Measurements from ENCODE around the gene UCMA. TPM values are rescaled to one million over a fixed set of nuclear protein-coding genes. Genes with fewer than 3 reads are reported as not detected.

UCMA gene
- total RNA-seq, 1 experiment from 2014 or later = not detected

DNA sequence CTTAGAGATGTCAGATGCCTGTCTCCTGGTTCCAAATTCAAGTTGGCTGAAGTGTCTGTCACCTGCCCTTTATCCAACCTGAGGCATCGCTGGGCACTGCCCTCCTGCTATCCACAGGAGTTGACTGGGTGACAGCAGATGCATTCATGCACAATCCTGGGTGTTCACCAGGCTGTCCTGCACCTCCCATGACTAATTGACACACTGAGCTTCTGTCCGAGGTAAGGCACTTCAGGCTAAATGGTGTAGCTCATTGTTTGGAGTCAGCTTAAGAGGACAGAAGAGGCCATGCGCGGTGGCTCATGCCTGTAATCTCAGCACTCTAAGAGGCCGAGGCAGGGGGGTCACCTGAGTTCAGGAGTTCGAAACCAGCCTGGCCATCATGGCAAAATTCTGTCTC is 2.4 kb downstream of the UCMA start:
- H3K36me3 ChIP-seq (ENCODE audit: control insufficient read depth in 1 of 2, insufficient read depth in 2 of 2, low read length in 2 of 2) = no peaks in the 10 kb centered on the region
- H3K9ac ChIP-seq (ENCODE audit: low read length) = no peak overlapping the region
- no TSS peak for BruUV-seq (replicated peaks)
- H3K79me2 ChIP-seq (ENCODE audit: insufficient read depth, low read length) = no peaks in the 10 kb centered on the region
- no peaks in the 10 kb centered on the region for H4K20me1 ChIP-seq (ENCODE audit: insufficient read depth)
- H2AFZ ChIP-seq (ENCODE audit: low read depth, low read length, poor library complexity, severe bottlenecking) = no peak overlapping the region
- DNase-seq (ENCODE audit: low read depth, low spot score) (no peak), ATAC-seq (no peak)
- TF ChIP-seq POLR2A (IDR thresholded peaks at IDR 0.05; ENCODE audit: borderline replicate concordance, extremely low read depth, insufficient read depth, insufficient read length) (no peak), ZNF274 (IDR thresholded peaks at IDR 0.05; ENCODE audit: low read depth, low read length) (no peak), CEBPB (IDR thresholded peaks at IDR 0.05; ENCODE audit: low read depth) (no peak), ZFX (IDR thresholded peaks at IDR 0.05) (no peak), SRF (IDR thresholded peaks at IDR 0.05; ENCODE audit: low read depth) (no peak), SP1 (IDR thresholded peaks at IDR 0.05; ENCODE audit: low read depth) (no peak), EGR1 (IDR thresholded peaks at IDR 0.05; ENCODE audit: low read depth) (no peak), MAX (IDR thresholded peaks at IDR 0.05) (no peak), TCF7L2 (IDR thresholded peaks at IDR 0.05; ENCODE audit: borderline replicate concordance, extremely low read depth, insufficient read depth, insufficient read length) (no peak), POLR2AphosphoS5 (IDR thresholded peaks at IDR 0.05; ENCODE audit: low read depth, low read length) (no peak)
- TF ChIP-seq, protein P1, sequence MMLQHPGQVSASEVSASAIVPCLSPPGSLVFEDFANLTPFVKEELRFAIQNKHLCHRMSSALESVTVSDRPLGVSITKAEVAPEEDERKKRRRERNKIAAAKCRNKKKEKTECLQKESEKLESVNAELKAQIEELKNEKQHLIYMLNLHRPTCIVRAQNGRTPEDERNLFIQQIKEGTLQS (IDR thresholded peaks at IDR 0.05) = no peak
- TF ChIP-seq, protein P2, sequence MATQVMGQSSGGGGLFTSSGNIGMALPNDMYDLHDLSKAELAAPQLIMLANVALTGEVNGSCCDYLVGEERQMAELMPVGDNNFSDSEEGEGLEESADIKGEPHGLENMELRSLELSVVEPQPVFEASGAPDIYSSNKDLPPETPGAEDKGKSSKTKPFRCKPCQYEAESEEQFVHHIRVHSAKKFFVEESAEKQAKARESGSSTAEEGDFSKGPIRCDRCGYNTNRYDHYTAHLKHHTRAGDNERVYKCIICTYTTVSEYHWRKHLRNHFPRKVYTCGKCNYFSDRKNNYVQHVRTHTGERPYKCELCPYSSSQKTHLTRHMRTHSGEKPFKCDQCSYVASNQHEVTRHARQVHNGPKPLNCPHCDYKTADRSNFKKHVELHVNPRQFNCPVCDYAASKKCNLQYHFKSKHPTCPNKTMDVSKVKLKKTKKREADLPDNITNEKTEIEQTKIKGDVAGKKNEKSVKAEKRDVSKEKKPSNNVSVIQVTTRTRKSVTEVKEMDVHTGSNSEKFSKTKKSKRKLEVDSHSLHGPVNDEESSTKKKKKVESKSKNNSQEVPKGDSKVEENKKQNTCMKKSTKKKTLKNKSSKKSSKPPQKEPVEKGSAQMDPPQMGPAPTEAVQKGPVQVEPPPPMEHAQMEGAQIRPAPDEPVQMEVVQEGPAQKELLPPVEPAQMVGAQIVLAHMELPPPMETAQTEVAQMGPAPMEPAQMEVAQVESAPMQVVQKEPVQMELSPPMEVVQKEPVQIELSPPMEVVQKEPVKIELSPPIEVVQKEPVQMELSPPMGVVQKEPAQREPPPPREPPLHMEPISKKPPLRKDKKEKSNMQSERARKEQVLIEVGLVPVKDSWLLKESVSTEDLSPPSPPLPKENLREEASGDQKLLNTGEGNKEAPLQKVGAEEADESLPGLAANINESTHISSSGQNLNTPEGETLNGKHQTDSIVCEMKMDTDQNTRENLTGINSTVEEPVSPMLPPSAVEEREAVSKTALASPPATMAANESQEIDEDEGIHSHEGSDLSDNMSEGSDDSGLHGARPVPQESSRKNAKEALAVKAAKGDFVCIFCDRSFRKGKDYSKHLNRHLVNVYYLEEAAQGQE (IDR thresholded peaks at IDR 0.05; ENCODE audit: low read depth) = no peak
- ChIA-PET RAD21 (ENCODE audit: low non-redundant PET in 1 of 2, low total read pairs in 2 of 2, uncharacterized antibody in 2 of 2, unreplicated experiment in 2 of 2) (no interaction called here), CTCF (no interaction called here), POLR2A (no interaction called here)
- no peaks in the 10 kb centered on the region for H3K9me3 ChIP-seq (ENCODE audit: control insufficient read depth in 1 of 2, insufficient read depth in 1 of 2, low read depth in 1 of 2, low read length in 2 of 2)
- no peaks in the 10 kb centered on the region for H3K4me1 ChIP-seq (ENCODE audit: control insufficient read depth in 1 of 2, insufficient read depth in 2 of 2, low read length in 2 of 2)
- no peak overlapping the region for H3K27ac ChIP-seq (ENCODE audit: low read depth, low read length)
- no peak overlapping the region for H3K4me3 ChIP-seq (replicated peaks in 1 of 2; ENCODE audit: low read depth in 1 of 2, low read length in 2 of 2)
- H3K9me2 ChIP-seq (ENCODE audit: insufficient read depth) = no peaks in the 10 kb centered on the region
- H3K4me2 ChIP-seq (ENCODE audit: low read length) = no peak overlapping the region
- intact Hi-C loops (cut with micrococcal nuclease) = no loop called here
- no peaks in the 10 kb centered on the region for H3K27me3 ChIP-seq (ENCODE audit: insufficient read depth, low read length)

Data from HCT116 (cell line).